HL-60/S4 treated with retinoic acid at 250 ng/mL for 4 days and 3 days (cell line): Measurements from ENCODE around the gene RTBDN.

Experiments
- in situ Hi-C: fragments of 300-500 bp; cut with MboI; formaldehyde crosslinking; loops from 2 replicates; pipeline ENCODE4 v1.7.0; 2022; ENCODE audit warnings: low sequenced_read_pairs

Gene RTBDN

GRCh38 chr19:12783291-12783848 is 51.0 kb downstream of the RTBDN start:
- in situ Hi-C loops = no loop called here

GRCh38 chr19:12782424-12783290 is 51.7 kb downstream of the RTBDN start:
- in situ Hi-C loops = no loop called here

GRCh38 chr19:12782174-12782423 is 52.3 kb downstream of the RTBDN start:
- in situ Hi-C loops = no loop called here

- in situ Hi-C loops = no loop called here
These were observed 55.0 kb downstream of the RTBDN start for GRCh38 chr19:12779162-12779993.

- in situ Hi-C loops = no loop called here
These were observed 55.5 kb downstream of the RTBDN start for GRCh38 chr19:12778905-12779161.

GRCh38 chr19:12778017-12778904 is 56.1 kb downstream of the RTBDN start:
- in situ Hi-C loops = no loop called here

GRCh38 chr19:12777217-12778016 is 57.0 kb downstream of the RTBDN start:
- in situ Hi-C loops = no loop called here
